Lung (tissue), 12 donors: ENCODE data around the gene UBE2O. TPM values are rescaled to one million over a fixed set of nuclear protein-coding genes. Genes with fewer than 3 reads are reported as not detected.
A peak's percentile ranks its signal among the peaks of the same experiment; 100 is the strongest.

Experiments used
- ATAC-seq: fragments of 200-7000 bp; cut with Tn5 transposase; one replicate; pipeline ENCODE4 v1.9.1; 2020; ENCODE audit warnings: moderate number of reproducible peaks; ENCODE audit not compliant: insufficient read depth, low FRiP score
- DNase-seq, 3 donors: peaks; one replicate each; pipeline ENCODE4 v3.0.0-alpha.2; 2013 to 2017
- H3K27ac ChIP-seq, 2 donors: one replicate each; pipeline ENCODE4 v1.5.1; 2013; ENCODE audit warnings: mild to moderate bottlenecking in 2 of 2, moderate library complexity in 2 of 2, control low read depth in 1 of 2, inconsistent platforms in 1 of 2, low read depth in 1 of 2, low read length in 1 of 2
- H3K27me3 ChIP-seq, 3 donors: one replicate each; pipeline ENCODE4 v1.5.1; 2013; ENCODE audit warnings: low read length in 2 of 3; ENCODE audit not compliant: control insufficient read depth in 3 of 3, insufficient read depth in 3 of 3
- H3K36me3 ChIP-seq, 4 donors: one replicate each; pipeline ENCODE4 v1.5.1; 2013; ENCODE audit warnings: low read length in 4 of 4, mild to moderate bottlenecking in 1 of 4, moderate library complexity in 1 of 4; ENCODE audit not compliant: control insufficient read depth in 4 of 4, insufficient read depth in 4 of 4
- H3K4me1 ChIP-seq, 5 donors: one replicate each; pipeline ENCODE4 v1.5.1; 2013; ENCODE audit warnings: low read length in 5 of 5, mild to moderate bottlenecking in 2 of 5, moderate library complexity in 1 of 5; ENCODE audit not compliant: control insufficient read depth in 5 of 5, insufficient read depth in 5 of 5
- H3K4me3 ChIP-seq: one replicate; pipeline ENCODE4 v1.5.1; 2013; ENCODE audit warnings: mild to moderate bottlenecking, control low read depth, moderate library complexity
- H3K9ac ChIP-seq, 2 donors: one replicate each; pipeline ENCODE4 v1.5.1; 2013; ENCODE audit warnings: low read length in 2 of 2, control low read depth in 1 of 2; ENCODE audit not compliant: insufficient read depth in 1 of 2
- H3K9me3 ChIP-seq, 4 donors: one replicate each; pipeline ENCODE4 v1.5.1; 2013; ENCODE audit warnings: low read length in 3 of 4, mild to moderate bottlenecking in 1 of 4, moderate library complexity in 1 of 4; ENCODE audit not compliant: control insufficient read depth in 4 of 4, insufficient read depth in 3 of 4
- WGBS, 2 donors: extraction: QIAGEN DNeasy Blood & Tissue Kit; methylation state at CpG; one replicate each; pipeline ENCODE4 v1.1.7; 2013; 5-methylcytosine and 5-hydroxymethylcytosine counted together
- polyA plus RNA-seq, 2 donors: library from polyadenylated mRNA; stranded (reverse); fragments of 200-250 nt; gene quantifications; one replicate each; pipeline ENCODE4 v1.2.1, GENCODE V29; 2013
- total RNA-seq, 2 donors: library from RNA; depleted of rRNA in 1 of 2; stranded (reverse); fragments of >200 nt in 1 of 2; gene quantifications; one replicate each; pipeline ENCODE4 v1.2.1, GENCODE V29; 2014 to 2021
- TF ChIP-seq, protein P1 (sequence below): IDR thresholded peaks from 2 replicates; pipeline ENCODE4 v1.5.1; 2012; ENCODE audit warnings: mild to moderate bottlenecking; ENCODE audit errors: control extremely low read depth, extremely low read depth
- donor health status: control.
- donor health status: control.
- donor health status: Bipolar disorder and iron deficiency.
- donor health status: healthy.
- donor health status: DM: yes; HTN: yes; CAD: no.

Gene UBE2O
- total and polyA plus RNA-seq, 4 donors: 10.8 to 24.6 (median 17.7) TPM

- Histone ChIP-seq H3K4me3 (peak overlapping the region; percentile 56), H3K9me3 (no peaks in the 10 kb centered on the region), H3K4me1 (peaks cover 0 to 35% (median 9%) of the 10 kb centered on the region in 5 donors), H3K27ac (peak overlapping the region; percentile 87), H3K36me3 (no peaks in the 10 kb centered on the region), H3K27me3 (no peaks in the 10 kb centered on the region), H3K9ac (no peak overlapping the region)
- DNase-seq (no peak), ATAC-seq (no peak)
- TF ChIP-seq, protein P1, sequence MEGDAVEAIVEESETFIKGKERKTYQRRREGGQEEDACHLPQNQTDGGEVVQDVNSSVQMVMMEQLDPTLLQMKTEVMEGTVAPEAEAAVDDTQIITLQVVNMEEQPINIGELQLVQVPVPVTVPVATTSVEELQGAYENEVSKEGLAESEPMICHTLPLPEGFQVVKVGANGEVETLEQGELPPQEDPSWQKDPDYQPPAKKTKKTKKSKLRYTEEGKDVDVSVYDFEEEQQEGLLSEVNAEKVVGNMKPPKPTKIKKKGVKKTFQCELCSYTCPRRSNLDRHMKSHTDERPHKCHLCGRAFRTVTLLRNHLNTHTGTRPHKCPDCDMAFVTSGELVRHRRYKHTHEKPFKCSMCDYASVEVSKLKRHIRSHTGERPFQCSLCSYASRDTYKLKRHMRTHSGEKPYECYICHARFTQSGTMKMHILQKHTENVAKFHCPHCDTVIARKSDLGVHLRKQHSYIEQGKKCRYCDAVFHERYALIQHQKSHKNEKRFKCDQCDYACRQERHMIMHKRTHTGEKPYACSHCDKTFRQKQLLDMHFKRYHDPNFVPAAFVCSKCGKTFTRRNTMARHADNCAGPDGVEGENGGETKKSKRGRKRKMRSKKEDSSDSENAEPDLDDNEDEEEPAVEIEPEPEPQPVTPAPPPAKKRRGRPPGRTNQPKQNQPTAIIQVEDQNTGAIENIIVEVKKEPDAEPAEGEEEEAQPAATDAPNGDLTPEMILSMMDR: no peak
- 11 to 14% methylated on average over 10 of the region's 10 CpGs for WGBS, 2 donors
Measured at GRCh38 chr17:76500747-76501017, 47.7 kb upstream of the UBE2O start.

GRCh38 chr17:76500074-76500746 is 47.3 kb upstream of the UBE2O start:
- Histone ChIP-seq H3K27me3 (no peaks in the 10 kb centered on the region), H3K4me1 (peaks cover 0 to 35% (median 9%) of the 10 kb centered on the region in 5 donors), H3K4me3 (peak overlapping the region; percentile 56), H3K9ac (no peak overlapping the region), H3K36me3 (no peaks in the 10 kb centered on the region), H3K27ac (peak overlapping the region; percentile 87), H3K9me3 (no peaks in the 10 kb centered on the region)
- ATAC-seq (no peak), DNase-seq (no peak)
- TF ChIP-seq, protein P1: no peak
- 44 to 59% methylated on average over 17 of the region's 17 CpGs for WGBS, 2 donors

DNA sequence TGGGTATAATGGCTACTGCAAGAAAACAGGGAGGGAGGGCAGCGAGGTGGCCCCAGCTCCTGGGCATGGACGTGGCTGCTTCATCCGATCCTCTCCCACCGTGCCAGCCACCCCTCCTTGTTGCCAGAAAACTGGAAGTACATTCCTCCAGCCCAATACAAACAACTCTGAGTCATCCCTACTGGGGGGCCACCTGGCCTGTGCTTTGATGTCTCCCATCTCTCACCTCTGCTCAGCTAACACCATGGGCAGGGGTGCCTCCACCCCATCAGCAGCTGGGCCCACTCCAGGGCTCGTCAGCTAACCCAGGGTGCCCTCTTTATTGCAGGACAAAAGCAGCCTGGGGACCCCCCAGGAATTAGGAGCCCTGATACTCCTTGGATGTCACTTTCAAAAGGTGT is 46.3 kb upstream of the UBE2O start:
- TF ChIP-seq, protein P1: no peak
- peaks cover 0 to 35% (median 9%) of the 10 kb centered on the region in 5 donors for H3K4me1 ChIP-seq
- ATAC-seq: no peak
- H3K4me3 ChIP-seq: no peak overlapping the region
- no peak for DNase-seq
- peaks cover 0 to 2% (median 0%) of the 10 kb centered on the region in 4 donors for H3K36me3 ChIP-seq
- 72 to 78% methylated on average over 5 of the region's 5 CpGs for WGBS, 2 donors
- H3K9me3 ChIP-seq: no peaks in the 10 kb centered on the region
- no peaks in the 10 kb centered on the region for H3K27me3 ChIP-seq
- no peak overlapping the region for H3K9ac ChIP-seq
- peak overlapping the region in 1 of 2 donors; percentile 87 for H3K27ac ChIP-seq

DNA sequence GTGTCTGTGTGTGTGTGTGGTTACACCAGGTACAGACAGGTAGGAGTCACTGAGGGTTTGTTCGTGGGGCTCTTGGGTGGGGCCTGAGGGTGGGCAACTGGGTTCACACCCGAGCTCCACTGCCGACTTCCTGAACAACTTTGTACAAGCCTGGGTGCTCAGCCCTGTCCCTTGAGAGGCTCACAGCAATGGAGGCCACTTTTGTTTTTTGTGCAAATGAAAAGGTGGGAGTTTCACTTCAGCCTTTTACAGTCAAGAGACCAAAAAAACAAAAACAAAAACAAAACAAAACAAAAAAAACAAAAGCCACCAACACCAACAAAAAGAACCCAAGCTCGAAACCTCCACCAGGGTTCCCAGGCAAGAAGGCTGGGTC is 45.9 kb upstream of the UBE2O start:
- no peaks in the 10 kb centered on the region for H3K9me3 ChIP-seq
- peak overlapping the region; percentile 79 to 87 for H3K27ac ChIP-seq
- H3K4me1 ChIP-seq: peaks cover 0 to 39% (median 9%) of the 10 kb centered on the region in 5 donors
- TF ChIP-seq, protein P1: no peak
- H3K27me3 ChIP-seq: no peaks in the 10 kb centered on the region
- H3K4me3 ChIP-seq: no peak overlapping the region
- ATAC-seq: no peak
- H3K9ac ChIP-seq: no peak overlapping the region
- peaks cover 0 to 2% (median 0%) of the 10 kb centered on the region in 4 donors for H3K36me3 ChIP-seq
- 55 to 75% methylated on average over 4 of the region's 4 CpGs for WGBS, 2 donors
- DNase-seq: no peak
